Lung (tissue), 16 donors: Measurements from ENCODE around the gene GADD45G. TPM values are rescaled to one million over a fixed set of nuclear protein-coding genes. Genes with fewer than 3 reads are reported as not detected.

ENCODE experiments used
- ATAC-seq: fragments of 200-7000 bp; cut with Tn5 transposase; one replicate; pipeline ENCODE4 v1.9.1; 2020; ENCODE audit warnings: moderate number of reproducible peaks; ENCODE audit not compliant: insufficient read depth, low FRiP score
- DNase-seq, 3 donors: peaks; one replicate each; pipeline ENCODE4 v3.0.0-alpha.2; 2013 to 2017
- H3K27ac ChIP-seq, 2 donors: one replicate each; pipeline ENCODE4 v1.5.1; 2013; ENCODE audit warnings: mild to moderate bottlenecking in 2 of 2, moderate library complexity in 2 of 2, control low read depth in 1 of 2, inconsistent platforms in 1 of 2, low read depth in 1 of 2, low read length in 1 of 2
- H3K27me3 ChIP-seq, 3 donors: one replicate each; pipeline ENCODE4 v1.5.1; 2013; ENCODE audit warnings: low read length in 2 of 3; ENCODE audit not compliant: control insufficient read depth in 3 of 3, insufficient read depth in 3 of 3
- H3K36me3 ChIP-seq, 4 donors: one replicate each; pipeline ENCODE4 v1.5.1; 2013; ENCODE audit warnings: low read length in 4 of 4, mild to moderate bottlenecking in 1 of 4, moderate library complexity in 1 of 4; ENCODE audit not compliant: control insufficient read depth in 4 of 4, insufficient read depth in 4 of 4
- H3K4me1 ChIP-seq, 5 donors: one replicate each; pipeline ENCODE4 v1.5.1; 2013; ENCODE audit warnings: low read length in 5 of 5, mild to moderate bottlenecking in 2 of 5, moderate library complexity in 1 of 5; ENCODE audit not compliant: control insufficient read depth in 5 of 5, insufficient read depth in 5 of 5
- H3K4me3 ChIP-seq: one replicate; pipeline ENCODE4 v1.5.1; 2013; ENCODE audit warnings: mild to moderate bottlenecking, control low read depth, moderate library complexity
- H3K9ac ChIP-seq, 2 donors: one replicate each; pipeline ENCODE4 v1.5.1; 2013; ENCODE audit warnings: low read length in 2 of 2, control low read depth in 1 of 2; ENCODE audit not compliant: insufficient read depth in 1 of 2
- H3K9me3 ChIP-seq, 4 donors: one replicate each; pipeline ENCODE4 v1.5.1; 2013; ENCODE audit warnings: low read length in 3 of 4, mild to moderate bottlenecking in 1 of 4, moderate library complexity in 1 of 4; ENCODE audit not compliant: control insufficient read depth in 4 of 4, insufficient read depth in 3 of 4
- CTCF ChIP-seq: IDR thresholded peaks from 2 replicates; pipeline ENCODE4 v1.5.1; 2012; ENCODE audit warnings: mild to moderate bottlenecking; ENCODE audit errors: control extremely low read depth, extremely low read depth
- WGBS, 2 donors: extraction: QIAGEN DNeasy Blood & Tissue Kit; methylation state at CpG; one replicate each; pipeline ENCODE4 v1.1.7; 2013; 5-methylcytosine and 5-hydroxymethylcytosine counted together
- long read RNA-seq, 5 donors: transcript quantifications; one replicate each; lab custom pipeline, GENCODE V29; 2026
- polyA plus RNA-seq, 2 donors: library from polyadenylated mRNA; stranded (reverse); fragments of 200-250 nt; gene quantifications; one replicate each; pipeline ENCODE4 v1.2.1, GENCODE V29; 2013
- total RNA-seq, 2 donors: library from RNA; depleted of rRNA in 1 of 2; stranded (reverse); fragments of >200 nt in 1 of 2; gene quantifications; one replicate each; pipeline ENCODE4 v1.2.1, GENCODE V29; 2014 to 2021
- donor health status: control.
- donor health status: control.
- donor health status: Bipolar disorder and iron deficiency.
- donor health status: healthy.
- donor health status: DM: yes; HTN: yes; CAD: no.

Gene GADD45G
- total RNA-seq (10 to 100 TPM in 1 of 2 donors, 1 to 10 TPM in 1; 9.9 to 36.6 TPM), polyA plus RNA-seq (10 to 100 TPM; 30.4 to 70.3 TPM)
- long read RNA-seq, donor 1, transcript GADD45G-201 (4 exons, 1,065 nt): major isoform, 9 of 9 reads
- long read RNA-seq, donor 1, partial matches to known transcripts: 0 of 9 reads
- long read RNA-seq, donor 1, other reads (novel, unspliced or antisense): 0 of 9 reads
- long read RNA-seq, donor 2, partial matches to known transcripts: 0 of 2 reads
- long read RNA-seq, donor 2, other reads (novel, unspliced or antisense): 0 of 2 reads
- long read RNA-seq, donor 3, partial matches to known transcripts: 0 of 3 reads
- long read RNA-seq, donor 3, other reads (novel, unspliced or antisense): 0 of 3 reads
- long read RNA-seq, donor 4, partial matches to known transcripts: 0 of 2 reads
- long read RNA-seq, donor 4, other reads (novel, unspliced or antisense): 0 of 2 reads
- long read RNA-seq, donor 5, transcript GADD45G-201 (4 exons, 1,065 nt): major isoform, 9 of 10 reads
- long read RNA-seq, donor 5, partial matches to known transcripts: 0 of 10 reads
- long read RNA-seq, donor 5, other reads (novel, unspliced or antisense): 0 of 10 reads

- Histone ChIP-seq H3K36me3 (no peaks in the 10 kb centered on the region), H3K4me1 (peaks cover 0 to 42% (median 5%) of the 10 kb centered on the region in 5 donors), H3K27me3 (no peaks in the 10 kb centered on the region), H3K9me3 (no peaks in the 10 kb centered on the region), H3K4me3 (peak within 1 kb of the TSS; percentile 80), H3K27ac (peak within 1 kb of the TSS; percentile 93 to 94), H3K9ac (no peak within 1 kb of the TSS)
- DNase-seq: peak; percentile 94 to 96 (median 95)
- no peak for TF ChIP-seq CTCF
- ATAC-seq: peak; percentile 61
- 0% methylated on average over 58 to 63 of the region's 63 CpGs for WGBS, 2 donors
Observed at GRCh38 chr9:89604729-89605464, at the start of gene GADD45G. GADD45G (plus strand) TSS chr9:89605012; CDS start chr9:89605122, 110 bp downstream.

GRCh38 chr9:89555036-89555415, 49.8 kb upstream of the GADD45G start:
- no peak overlapping the region for H3K4me3 ChIP-seq
- H3K27ac ChIP-seq: no peak overlapping the region
- peaks cover 0 to 25% (median 0%) of the 10 kb centered on the region in 5 donors for H3K4me1 ChIP-seq
- 85 to 90% methylated on average over 7 of the region's 7 CpGs for WGBS, 2 donors
- ATAC-seq: no peak
- H3K9ac ChIP-seq: no peak overlapping the region
- H3K36me3 ChIP-seq: no peaks in the 10 kb centered on the region
- no peaks in the 10 kb centered on the region for H3K27me3 ChIP-seq
- peaks cover 0 to 5% (median 0%) of the 10 kb centered on the region in 4 donors for H3K9me3 ChIP-seq
- DNase-seq: no peak
- no peak for TF ChIP-seq CTCF

GRCh38 chr9:89555451-89556375, 49.1 kb upstream of the GADD45G start:
- 62 to 69% methylated on average over 12 of the region's 12 CpGs for WGBS, 2 donors
- no peaks in the 10 kb centered on the region for H3K36me3 ChIP-seq
- no peak overlapping the region for H3K4me3 ChIP-seq
- peak overlapping the region in 1 of 2 donors; percentile 90 for H3K27ac ChIP-seq
- peak in 1 of 3 donors; percentile 28 for DNase-seq
- H3K4me1 ChIP-seq: peaks cover 0 to 25% (median 0%) of the 10 kb centered on the region in 5 donors
- H3K9ac ChIP-seq: no peak overlapping the region
- peaks cover 0 to 5% (median 0%) of the 10 kb centered on the region in 4 donors for H3K9me3 ChIP-seq
- H3K27me3 ChIP-seq: no peaks in the 10 kb centered on the region
- no peak for TF ChIP-seq CTCF
- peak; percentile 49 for ATAC-seq
